Osteoblast (primary cell): ENCODE results near the gene CGREF1. TPM values are rescaled to one million over a fixed set of nuclear protein-coding genes. Genes with fewer than 3 reads are reported as not detected.

Experiments
- DNase-seq: peaks from one replicate; pipeline ENCODE4 v3.0.0; 2011; ENCODE audit warnings: low spot score, mixed read lengths; ENCODE audit not compliant: insufficient read length; ENCODE audit errors: missing footprints
- H2AFZ ChIP-seq: 2 replicates; pipeline ENCODE4 v1.6.0; 2011; ENCODE audit warnings: mild to moderate bottlenecking, low read length
- H3K27ac ChIP-seq: 2 replicates; pipeline ENCODE4 v1.5.1; 2011; ENCODE audit warnings: mild to moderate bottlenecking, low read depth, low read length, moderate library complexity
- H3K27me3 ChIP-seq: 2 replicates; pipeline ENCODE4 v1.6.0; 2012; ENCODE audit warnings: mild to moderate bottlenecking, control low read depth, inconsistent platforms, low read length, moderate library complexity; ENCODE audit not compliant: insufficient read depth
- H3K36me3 ChIP-seq: 2 replicates; pipeline ENCODE4 v1.5.1; 2011; ENCODE audit warnings: mild to moderate bottlenecking, low read length, control low read depth, moderate library complexity; ENCODE audit not compliant: insufficient read depth
- H3K4me1 ChIP-seq: 2 replicates; pipeline ENCODE4 v1.5.1; 2011; ENCODE audit warnings: mild to moderate bottlenecking, low read length, control low read depth, moderate library complexity; ENCODE audit not compliant: insufficient read depth
- H3K4me2 ChIP-seq: 2 replicates; pipeline ENCODE4 v1.6.0; 2011; ENCODE audit warnings: mild to moderate bottlenecking, low read length; ENCODE audit not compliant: insufficient read depth
- H3K4me3 ChIP-seq: fragments of 200-600 bp; sonication (generic); 3 replicates; pipeline ENCODE4 v1.5.1; 2012; ENCODE audit warnings: mild to moderate bottlenecking, low read length, inconsistent platforms; ENCODE audit not compliant: insufficient read depth
- H3K79me2 ChIP-seq: 2 replicates; pipeline ENCODE4 v1.6.0; 2012; ENCODE audit warnings: mild to moderate bottlenecking, low read length, control low read depth, inconsistent platforms; ENCODE audit not compliant: insufficient read depth
- H3K9me3 ChIP-seq: 2 replicates; pipeline ENCODE4 v1.5.1; 2011; ENCODE audit warnings: low read depth, low read length, control low read depth
- H4K20me1 ChIP-seq: 2 replicates; pipeline ENCODE4 v1.6.0; 2012; ENCODE audit warnings: mild to moderate bottlenecking, low read length, control low read depth; ENCODE audit not compliant: insufficient read depth
- CTCF ChIP-seq: IDR thresholded peaks from 2 replicates; pipeline ENCODE4 v1.5.1; 2011; ENCODE audit warnings: mild to moderate bottlenecking, low read depth, low read length, moderate library complexity; ENCODE audit errors: extremely low read depth
- total RNA-seq: library from RNA; depleted of rRNA; stranded (reverse); fragments of >200 nt; gene quantifications from 2 replicates; pipeline ENCODE4 v1.2.3, GENCODE V29; 2012

The CGREF1 gene
- total RNA-seq, 1 donor, result 14.5 TPM

GRCh38 chr2:27100036-27100435 lies 18.9 kb downstream of the CGREF1 start:
- Histone ChIP-seq H3K9me3 (no peaks in the 10 kb centered on the region), H3K4me3 (no peak overlapping the region), H3K4me2 (no peak overlapping the region), H2AFZ (no peak overlapping the region), H3K27me3 (peaks cover 2% of the 10 kb centered on the region), H3K4me1 (peaks cover 5% of the 10 kb centered on the region), H3K79me2 (no peaks in the 10 kb centered on the region), H3K36me3 (no peaks in the 10 kb centered on the region), H4K20me1 (no peaks in the 10 kb centered on the region), H3K27ac (no peak overlapping the region)
- DNase-seq, result peak; percentile 67
- no peak for TF ChIP-seq CTCF

DNA sequence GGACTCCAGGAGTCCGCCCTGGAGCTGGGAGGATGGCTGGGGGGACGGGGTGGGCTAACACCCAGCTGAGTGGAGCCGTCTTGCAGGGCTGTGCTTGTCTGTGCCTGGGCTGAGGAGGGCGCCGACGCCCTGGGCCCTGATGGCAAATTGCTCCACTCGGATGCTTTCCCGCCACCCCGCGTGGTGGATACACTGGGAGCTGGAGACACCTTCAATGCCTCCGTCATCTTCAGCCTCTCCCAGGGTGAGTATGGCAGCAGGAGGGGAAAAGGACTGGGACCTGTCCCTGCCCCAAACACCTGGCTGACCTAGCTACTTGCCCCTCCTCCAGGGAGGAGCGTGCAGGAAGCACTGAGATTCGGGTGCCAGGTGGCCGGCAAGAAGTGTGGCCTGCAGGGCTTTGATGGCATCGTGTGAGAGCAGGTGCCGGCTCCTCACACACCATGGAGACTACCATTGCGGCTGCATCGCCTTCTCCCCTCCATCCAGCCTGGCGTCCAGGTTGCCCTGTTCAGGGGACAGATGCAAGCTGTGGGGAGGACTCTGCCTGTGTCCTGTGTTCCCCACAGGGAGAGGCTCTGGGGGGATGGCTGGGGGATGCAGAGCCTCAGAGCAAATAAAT lies 19.5 kb downstream of the CGREF1 start:
- H3K4me3 ChIP-seq, result no peak overlapping the region
- no peaks in the 10 kb centered on the region for H3K27me3 ChIP-seq
- no peak for TF ChIP-seq CTCF
- H2AFZ ChIP-seq, result no peak overlapping the region
- no peaks in the 10 kb centered on the region for H3K79me2 ChIP-seq
- no peaks in the 10 kb centered on the region for H3K9me3 ChIP-seq
- H4K20me1 ChIP-seq, result no peaks in the 10 kb centered on the region
- DNase-seq, result peak; percentile 45
- no peaks in the 10 kb centered on the region for H3K36me3 ChIP-seq
- peaks cover 5% of the 10 kb centered on the region for H3K4me1 ChIP-seq
- no peak overlapping the region for H3K4me2 ChIP-seq
- no peak overlapping the region for H3K27ac ChIP-seq

DNA sequence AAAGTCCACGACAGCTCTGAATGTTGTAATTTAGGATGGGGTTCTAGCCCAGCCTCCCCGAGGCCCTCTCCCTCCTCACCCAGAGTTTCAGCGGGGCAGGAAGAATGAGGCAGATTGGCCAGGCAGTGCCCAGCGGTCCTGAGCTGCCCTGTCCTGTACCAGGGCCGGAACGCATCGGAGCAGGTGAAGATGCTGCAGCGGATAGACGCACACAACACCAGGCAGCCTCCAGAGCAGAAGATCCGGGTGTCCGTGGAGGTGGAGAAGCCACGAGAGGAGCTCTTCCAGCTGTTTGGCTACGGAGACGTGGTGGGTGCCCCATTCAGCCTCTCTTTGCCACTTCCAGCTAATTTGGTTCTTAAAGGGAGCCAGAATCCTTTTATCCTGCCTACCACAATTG lies 21.6 kb downstream of the CGREF1 start:
- Histone ChIP-seq H3K4me2 (no peak overlapping the region), H3K27me3 (no peaks in the 10 kb centered on the region), H3K79me2 (no peaks in the 10 kb centered on the region), H3K4me1 (peaks cover 5% of the 10 kb centered on the region), H3K36me3 (no peaks in the 10 kb centered on the region), H3K9me3 (no peaks in the 10 kb centered on the region), H2AFZ (no peak overlapping the region), H3K27ac (no peak overlapping the region), H3K4me3 (no peak overlapping the region), H4K20me1 (no peaks in the 10 kb centered on the region)
- DNase-seq, result no peak
- TF ChIP-seq CTCF, result no peak

- H3K79me2 ChIP-seq, result no peaks in the 10 kb centered on the region
- no peak overlapping the region for H3K27ac ChIP-seq
- no peaks in the 10 kb centered on the region for H3K27me3 ChIP-seq
- H3K4me2 ChIP-seq, result no peak overlapping the region
- H3K4me1 ChIP-seq, result peaks cover 5% of the 10 kb centered on the region
- H3K4me3 ChIP-seq, result no peak overlapping the region
- TF ChIP-seq CTCF, result no peak
- DNase-seq, result peak; percentile 69
- H4K20me1 ChIP-seq, result no peaks in the 10 kb centered on the region
- no peaks in the 10 kb centered on the region for H3K36me3 ChIP-seq
- H3K9me3 ChIP-seq, result no peaks in the 10 kb centered on the region
- no peak overlapping the region for H2AFZ ChIP-seq
Observed at GRCh38 chr2:27096748-27097297, 22.1 kb downstream of the CGREF1 start.
